ENCODE measurements around the gene C19orf67.
"Not testable (repeated sequence)": the region's sequence is repeated elsewhere in the genome, so short reads cannot be mapped to it uniquely, and the experiment has no call there.

The C19orf67 gene

DNA sequence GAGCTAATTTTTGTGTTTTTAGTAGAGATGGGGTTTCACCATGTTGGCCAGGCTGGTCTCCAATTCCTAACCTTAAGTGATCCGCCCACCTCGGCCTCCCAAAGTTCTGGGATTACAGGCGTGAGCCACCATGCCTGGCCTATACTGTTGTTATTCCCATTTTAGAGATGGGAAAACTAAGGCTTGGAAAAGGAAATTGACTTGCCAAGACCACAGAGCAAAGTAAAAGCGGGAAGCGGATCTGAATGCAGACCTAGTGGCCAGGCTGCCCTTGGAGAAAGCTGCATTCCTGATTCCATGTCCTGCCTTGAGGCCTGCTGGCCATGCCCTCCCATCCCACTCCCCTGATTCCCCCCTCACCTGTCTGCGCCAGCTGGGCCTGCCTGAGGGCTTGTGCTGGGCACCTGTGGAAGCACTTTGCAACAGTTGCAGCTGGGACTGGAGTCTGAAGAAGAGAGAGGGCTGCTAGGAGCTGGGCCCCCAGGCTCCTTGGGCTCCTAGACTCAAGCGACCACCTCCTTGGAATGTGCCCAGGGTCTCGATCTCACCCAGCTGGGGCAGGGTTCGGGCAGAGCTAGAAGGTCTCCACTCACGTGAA, 29.4 kb downstream of the C19orf67 start:
- no peak for DNase-seq (ENCODE audit: low spot score)

DNA sequence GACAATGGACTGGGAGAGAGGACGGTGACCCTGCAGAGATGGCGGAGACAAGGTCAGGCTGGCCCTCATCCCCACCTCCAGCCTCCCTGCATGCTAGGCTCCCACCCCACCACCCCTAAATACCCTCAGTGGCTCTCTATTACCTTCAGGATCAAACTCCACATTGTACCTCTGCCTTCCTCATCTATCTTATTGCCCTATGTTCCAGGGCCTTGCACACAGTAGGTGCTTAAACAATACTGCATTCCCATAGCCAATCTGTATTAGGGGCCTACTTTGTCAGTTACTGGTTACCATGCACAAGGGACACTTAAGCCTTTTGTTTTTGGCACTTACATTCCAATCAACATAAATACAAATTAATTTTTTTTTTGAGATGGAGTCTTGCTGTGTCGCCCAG, 30.2 kb downstream of the C19orf67 start:
- no peak for DNase-seq (ENCODE audit: low spot score)

- no peak for DNase-seq (ENCODE audit: low spot score)
These were observed 30.9 kb downstream of the C19orf67 start for GRCh38 chr19:14054721-14055120.

GRCh38 chr19:14054099-14054498, 31.5 kb downstream of the C19orf67 start:
- DNase-seq (ENCODE audit: low spot score) = no peak

DNA sequence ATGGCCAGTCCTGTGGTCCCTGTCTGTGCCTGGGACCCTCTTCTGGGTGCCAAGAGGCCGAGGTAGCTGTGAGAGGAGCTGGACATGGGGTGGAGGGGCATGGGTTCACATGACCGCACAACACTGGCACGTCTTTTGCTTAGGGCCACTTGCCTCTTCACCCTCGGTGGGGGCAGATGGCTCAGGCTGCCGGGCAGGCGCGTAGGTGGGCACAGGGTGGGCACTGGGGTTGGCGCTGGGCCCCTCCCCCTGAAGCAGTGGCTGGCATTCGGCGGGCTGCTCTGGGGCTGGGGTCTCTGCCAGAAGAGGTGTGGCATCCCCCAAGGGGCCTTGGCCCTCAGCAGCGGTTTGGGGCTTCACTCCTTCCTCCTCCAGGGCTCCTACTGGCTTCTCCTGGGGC, 32.1 kb downstream of the C19orf67 start:
- no peak for DNase-seq (ENCODE audit: low spot score)

DNA sequence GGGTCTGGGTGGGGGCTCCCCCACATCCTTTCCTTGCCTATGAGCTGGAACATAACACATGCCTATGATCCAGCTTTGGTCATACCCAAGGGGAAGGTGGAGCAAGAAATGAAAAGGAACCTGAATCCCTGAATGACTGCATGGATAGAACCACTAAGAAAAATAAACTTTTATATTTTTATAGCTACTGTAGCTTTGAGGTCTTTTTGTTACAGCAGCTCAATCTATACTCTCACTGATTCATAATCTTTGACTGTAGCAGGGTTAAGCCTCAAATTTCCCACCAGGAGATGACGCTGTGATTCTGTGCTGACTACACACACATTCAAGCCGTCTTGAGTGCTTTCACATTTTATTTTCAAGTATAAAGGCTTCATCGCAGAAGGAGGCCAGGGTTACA, 32.6 kb downstream of the C19orf67 start:
- DNase-seq (ENCODE audit: low spot score) = no peak

- no peak for DNase-seq (ENCODE audit: low spot score)
These were observed 33.1 kb downstream of the C19orf67 start for GRCh38 chr19:14052470-14052869.

GRCh38 chr19:14051980-14052379, 33.6 kb downstream of the C19orf67 start:
- DNase-seq (ENCODE audit: low spot score) = no peak

DNA sequence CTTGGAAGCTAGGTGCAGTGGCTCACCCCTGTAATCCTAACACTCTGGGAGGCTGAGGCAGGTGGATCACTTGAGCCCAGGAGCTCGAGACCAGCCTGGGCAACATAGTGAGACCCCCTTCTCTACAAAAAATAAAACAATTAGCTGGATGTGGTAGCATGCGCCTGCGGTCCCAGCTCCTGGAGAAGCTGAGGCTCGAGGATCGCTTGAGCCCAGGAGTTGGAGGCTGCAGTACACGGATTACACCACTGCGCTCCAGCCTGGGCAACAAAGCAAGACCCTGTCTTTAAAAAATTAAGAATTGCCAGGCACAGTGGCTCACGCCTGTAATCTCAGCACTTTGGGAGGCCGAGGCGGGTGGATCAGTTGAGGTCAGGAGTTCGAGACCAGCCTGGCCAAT, 34.6 kb downstream of the C19orf67 start:
- not testable (repeated sequence) for DNase-seq (ENCODE audit: low spot score)

- no peak for DNase-seq (ENCODE audit: low spot score)
These were observed 35.1 kb downstream of the C19orf67 start for GRCh38 chr19:14050512-14050911.

- no peak for DNase-seq (ENCODE audit: low spot score)
These were observed 37.0 kb downstream of the C19orf67 start for GRCh38 chr19:14048443-14049153.

GRCh38 chr19:14047866-14048265, 37.7 kb downstream of the C19orf67 start:
- not testable (repeated sequence) for DNase-seq (ENCODE audit: low spot score)

- not testable (repeated sequence) for DNase-seq (ENCODE audit: low spot score)
These were observed 42.6 kb downstream of the C19orf67 start for GRCh38 chr19:14042659-14043608.

GRCh38 chr19:14039181-14039580, 46.4 kb downstream of the C19orf67 start:
- DNase-seq (ENCODE audit: low spot score) = no peak

GRCh38 chr19:14035706-14036105, 49.9 kb downstream of the C19orf67 start:
- DNase-seq (ENCODE audit: low spot score) = no peak

GRCh38 chr19:14035159-14035558, 50.4 kb downstream of the C19orf67 start:
- not testable (repeated sequence) for DNase-seq (ENCODE audit: low spot score)

DNA sequence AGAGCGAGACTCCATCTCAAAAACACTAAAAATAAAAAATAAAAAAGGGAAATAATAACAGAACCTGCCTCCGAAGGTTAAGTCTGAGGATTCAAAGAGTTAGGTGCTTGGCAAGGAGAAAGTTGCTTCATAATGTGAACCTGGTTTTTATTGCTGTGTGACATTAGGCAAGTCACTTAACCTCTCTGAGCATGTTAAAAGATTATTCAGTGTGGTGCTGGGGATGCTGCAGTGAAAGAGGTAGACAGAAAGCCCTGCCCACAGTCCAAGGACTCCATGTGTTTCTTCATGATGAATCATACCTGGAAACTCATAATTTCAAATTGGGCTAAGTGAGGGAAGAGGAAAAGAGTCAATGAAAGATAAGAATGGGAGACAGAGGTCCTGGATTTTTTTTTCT, 51.6 kb downstream of the C19orf67 start:
- no peak for DNase-seq (ENCODE audit: low spot score)

GRCh38 chr19:14031719-14032480, 53.7 kb downstream of the C19orf67 start, which contains the start of gene IL27RA:
IL27RA (plus strand) TSS chr19:14031762; CDS start chr19:14031873, 111 bp downstream.
- DNase-seq (ENCODE audit: low spot score) = peak; percentile 75
